HUES48 (cell line): Measurements from ENCODE around the gene OPRM1.

Source experiments
- H3K27ac ChIP-seq: one replicate; pipeline ENCODE4 v1.7.0; 2013; ENCODE audit warnings: low read depth, low read length, inconsistent platforms
- H3K27me3 ChIP-seq: 2 replicates; pipeline ENCODE4 v1.6.1; 2013; ENCODE audit warnings: mild to moderate bottlenecking, low read length; ENCODE audit not compliant: control insufficient read depth, insufficient read depth
- H3K36me3 ChIP-seq: 2 replicates; pipeline ENCODE4 v1.6.1; 2013; ENCODE audit warnings: low read length; ENCODE audit not compliant: control insufficient read depth, insufficient read depth
- H3K4me1 ChIP-seq: 2 replicates; pipeline ENCODE4 v1.6.1; 2013; ENCODE audit warnings: mild to moderate bottlenecking, low read length; ENCODE audit not compliant: control insufficient read depth, insufficient read depth
- H3K4me3 ChIP-seq: 2 replicates; pipeline ENCODE4 v1.5.1; 2013; ENCODE audit warnings: mild to moderate bottlenecking, low read depth, low read length
- H3K9ac ChIP-seq: 2 replicates; pipeline ENCODE4 v1.6.1; 2013; ENCODE audit warnings: mild to moderate bottlenecking, low read depth, low read length, moderate library complexity
- H3K9me3 ChIP-seq: 2 replicates; pipeline ENCODE4 v1.6.1; 2013; ENCODE audit warnings: low read length; ENCODE audit not compliant: control insufficient read depth, insufficient read depth

OPRM1 gene

GRCh38 chr6:154140743-154141142, 101.7 kb downstream of the OPRM1 start:
- no peaks in the 10 kb centered on the region for H3K36me3 ChIP-seq
- no peak overlapping the region for H3K9ac ChIP-seq
- H3K27ac ChIP-seq = no peak overlapping the region
- H3K4me3 ChIP-seq = no peak overlapping the region
- peaks cover 5% of the 10 kb centered on the region; the same call in 1 of the 2 replicates for H3K4me1 ChIP-seq
- H3K27me3 ChIP-seq = no peaks in the 10 kb centered on the region
- H3K9me3 ChIP-seq = no peaks in the 10 kb centered on the region

GRCh38 chr6:154143753-154144152, 104.7 kb downstream of the OPRM1 start:
- no peaks in the 10 kb centered on the region for H3K36me3 ChIP-seq
- no peak overlapping the region for H3K27ac ChIP-seq
- no peak overlapping the region for H3K9ac ChIP-seq
- no peaks in the 10 kb centered on the region for H3K27me3 ChIP-seq
- H3K4me3 ChIP-seq = no peak overlapping the region
- H3K9me3 ChIP-seq = no peaks in the 10 kb centered on the region
- H3K4me1 ChIP-seq = peaks cover 5% of the 10 kb centered on the region; the same call in 1 of the 2 replicates

- no peak overlapping the region for H3K27ac ChIP-seq
- peaks cover 10% of the 10 kb centered on the region for H3K9me3 ChIP-seq
- H3K4me1 ChIP-seq = peaks cover 3% of the 10 kb centered on the region
- no peak overlapping the region for H3K4me3 ChIP-seq
- no peak overlapping the region for H3K9ac ChIP-seq
- no peaks in the 10 kb centered on the region for H3K36me3 ChIP-seq
- no peaks in the 10 kb centered on the region for H3K27me3 ChIP-seq
Observed at GRCh38 chr6:154154389-154154967, 115.4 kb downstream of the OPRM1 start.

DNA sequence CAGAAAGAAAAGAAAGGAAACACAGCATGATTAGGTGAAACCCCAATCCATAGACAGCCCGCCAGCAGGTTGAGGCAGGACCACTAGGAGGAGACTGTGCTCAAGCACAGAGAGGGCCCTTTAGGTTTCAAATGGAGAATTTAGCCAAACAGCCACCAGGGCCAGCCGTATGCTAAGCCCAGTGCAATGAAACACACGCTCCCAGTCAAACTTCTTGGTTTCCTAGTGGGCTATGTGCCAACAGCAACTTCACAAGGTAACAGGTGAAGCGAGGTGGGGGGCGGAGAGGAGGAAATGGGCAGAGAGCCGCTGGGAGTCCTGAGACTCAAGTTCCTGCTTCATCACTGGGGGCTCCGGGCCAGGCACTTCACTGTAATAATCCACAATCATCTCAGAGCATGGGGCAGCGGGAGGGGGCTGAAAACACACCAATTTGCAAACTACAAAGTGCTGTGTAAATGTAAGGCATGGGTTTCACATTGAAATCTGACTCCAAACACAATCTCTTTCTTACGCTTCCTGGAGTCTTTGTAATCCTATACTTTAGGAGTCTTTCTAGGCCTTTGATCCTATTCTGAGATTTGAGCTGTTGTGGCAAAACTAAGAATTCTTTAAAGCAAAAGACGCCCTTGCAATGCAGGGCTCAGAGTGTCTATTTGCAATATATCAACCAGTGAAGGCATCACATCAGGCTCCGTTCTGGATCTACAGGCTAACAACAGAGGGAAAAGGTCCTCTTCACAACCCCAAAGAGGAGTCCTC, 117.3 kb downstream of the OPRM1 start:
- H3K27ac ChIP-seq = no peak overlapping the region
- peaks cover 10% of the 10 kb centered on the region for H3K9me3 ChIP-seq
- peaks cover 3% of the 10 kb centered on the region for H3K4me1 ChIP-seq
- H3K36me3 ChIP-seq = no peaks in the 10 kb centered on the region
- no peaks in the 10 kb centered on the region for H3K27me3 ChIP-seq
- no peak overlapping the region for H3K4me3 ChIP-seq
- H3K9ac ChIP-seq = no peak overlapping the region

DNA sequence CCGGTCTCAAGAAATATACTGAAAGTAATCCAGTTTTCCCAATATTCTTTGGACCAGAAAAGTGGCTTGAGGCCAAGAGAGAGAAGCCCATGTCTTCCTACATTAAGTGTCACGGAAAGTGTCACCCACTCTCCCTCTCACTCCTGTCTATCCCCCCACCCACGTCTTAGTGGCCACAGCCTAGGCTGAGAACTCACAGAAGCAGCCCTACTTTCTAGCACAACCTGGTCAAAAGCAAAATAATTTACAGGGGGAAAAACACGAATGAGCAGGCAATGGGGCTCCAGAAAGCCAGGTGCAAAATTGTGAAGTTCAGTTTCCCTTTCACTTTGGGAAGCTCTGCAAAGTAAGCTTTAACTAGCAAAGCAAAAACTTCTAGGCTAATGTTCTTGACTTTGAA, 118.0 kb downstream of the OPRM1 start:
- H3K9ac ChIP-seq = no peak overlapping the region
- H3K27ac ChIP-seq = no peak overlapping the region
- H3K4me3 ChIP-seq = no peak overlapping the region
- H3K27me3 ChIP-seq = no peaks in the 10 kb centered on the region
- H3K36me3 ChIP-seq = no peaks in the 10 kb centered on the region
- peaks cover 3% of the 10 kb centered on the region for H3K4me1 ChIP-seq
- peaks cover 10% of the 10 kb centered on the region for H3K9me3 ChIP-seq

DNA sequence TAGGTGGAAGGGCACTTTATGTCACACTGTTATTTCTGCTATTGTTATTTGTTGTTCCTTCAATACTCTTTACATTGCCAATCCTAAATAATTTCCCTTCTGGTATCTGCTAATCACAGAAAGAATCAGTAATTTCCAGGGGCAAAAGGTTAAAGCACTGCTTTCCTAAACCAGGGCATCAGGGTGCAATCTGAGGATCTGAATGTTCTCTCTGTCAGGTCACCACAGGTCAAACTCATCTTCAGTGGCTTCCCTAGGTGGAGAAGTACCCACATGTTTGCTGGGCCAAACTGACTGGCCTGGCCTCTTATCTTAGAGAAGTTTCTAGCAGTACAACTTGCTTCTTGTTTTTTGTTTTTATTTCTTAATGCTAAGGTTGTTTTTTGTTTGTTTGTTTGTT, 118.7 kb downstream of the OPRM1 start:
- no peak overlapping the region for H3K27ac ChIP-seq
- no peaks in the 10 kb centered on the region for H3K27me3 ChIP-seq
- H3K4me3 ChIP-seq = no peak overlapping the region
- H3K9me3 ChIP-seq = peaks cover 10% of the 10 kb centered on the region
- no peaks in the 10 kb centered on the region for H3K36me3 ChIP-seq
- H3K9ac ChIP-seq = no peak overlapping the region
- peaks cover 3% of the 10 kb centered on the region for H3K4me1 ChIP-seq

DNA sequence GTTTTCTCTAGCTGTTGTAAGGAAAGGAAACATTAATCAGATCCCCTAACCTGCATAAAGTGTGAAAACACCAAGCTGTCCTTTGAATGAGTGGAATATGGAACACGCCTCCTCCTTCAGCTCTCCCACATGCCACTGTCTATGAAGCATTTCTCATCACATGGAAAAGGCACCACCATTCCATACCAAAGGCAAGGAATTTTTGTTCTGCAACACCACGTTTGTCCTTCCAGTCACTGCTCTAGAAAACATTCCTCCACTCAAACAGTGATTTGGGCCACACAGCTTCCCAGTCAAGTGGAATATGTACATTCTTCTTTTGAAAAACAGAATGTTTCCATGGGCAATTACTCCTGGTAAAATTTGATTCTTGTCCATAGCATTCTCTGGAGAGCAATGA, 120.1 kb downstream of the OPRM1 start:
- H3K9ac ChIP-seq = no peak overlapping the region
- H3K4me1 ChIP-seq = peaks cover 3% of the 10 kb centered on the region
- H3K4me3 ChIP-seq = no peak overlapping the region
- no peak overlapping the region for H3K27ac ChIP-seq
- no peaks in the 10 kb centered on the region for H3K36me3 ChIP-seq
- H3K9me3 ChIP-seq = peaks cover 10% of the 10 kb centered on the region
- no peaks in the 10 kb centered on the region for H3K27me3 ChIP-seq

DNA sequence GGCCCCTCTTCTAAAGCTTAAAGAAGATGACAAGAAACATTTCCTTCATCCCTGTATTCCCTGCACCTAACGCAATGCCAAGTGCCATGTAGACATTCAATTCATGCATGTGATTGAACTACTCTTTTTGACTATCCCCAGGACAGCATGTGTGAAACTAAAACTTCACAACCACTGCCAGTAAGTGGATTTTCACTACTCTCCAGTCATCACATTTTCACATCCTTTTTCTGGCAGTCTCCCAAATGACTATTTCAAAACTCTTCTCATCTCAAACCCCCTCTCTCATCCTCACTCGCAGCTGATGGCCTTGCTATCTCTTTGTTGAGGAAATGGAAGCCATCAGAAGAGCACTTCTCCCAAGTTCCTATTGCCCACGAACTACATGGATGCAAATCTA, 122.6 kb downstream of the OPRM1 start:
- Histone ChIP-seq H3K27ac (no peak overlapping the region), H3K9ac (no peak overlapping the region), H3K4me1 (no peaks in the 10 kb centered on the region; the same call in 1 of the 2 replicates), H3K36me3 (no peaks in the 10 kb centered on the region), H3K4me3 (no peak overlapping the region), H3K9me3 (no peaks in the 10 kb centered on the region), H3K27me3 (no peaks in the 10 kb centered on the region)

DNA sequence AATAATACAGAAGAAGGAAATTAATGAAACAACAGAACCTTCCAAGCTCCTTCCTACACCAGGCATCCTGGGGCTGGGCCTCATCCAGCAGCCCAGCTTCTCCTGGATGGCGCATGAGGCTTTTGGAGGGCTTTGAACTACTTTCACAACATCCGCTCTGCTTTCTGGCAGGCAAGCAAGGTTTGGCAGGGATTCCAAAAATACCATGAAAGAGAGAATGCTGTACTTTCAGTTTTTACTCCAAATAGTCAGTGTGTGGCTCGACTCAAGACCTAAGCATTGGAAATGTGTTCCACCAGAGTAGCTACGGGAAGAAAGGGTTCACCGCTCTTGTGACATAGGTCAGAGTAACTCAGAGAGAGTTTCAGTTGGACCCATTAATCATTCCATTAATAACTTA, 125.4 kb downstream of the OPRM1 start:
- no peak overlapping the region for H3K4me3 ChIP-seq
- H3K9me3 ChIP-seq = no peaks in the 10 kb centered on the region

GRCh38 chr6:154165478-154165877, 126.4 kb downstream of the OPRM1 start:
- no peak overlapping the region for H3K4me3 ChIP-seq
- no peaks in the 10 kb centered on the region for H3K27me3 ChIP-seq
- H3K9ac ChIP-seq = no peak overlapping the region
- no peaks in the 10 kb centered on the region for H3K4me1 ChIP-seq
- no peaks in the 10 kb centered on the region for H3K9me3 ChIP-seq
- no peak overlapping the region for H3K27ac ChIP-seq
- H3K36me3 ChIP-seq = no peaks in the 10 kb centered on the region

More for the DNA sequence above, 125.4 kb downstream of the OPRM1 start:
- Histone ChIP-seq H3K4me1 (no peaks in the 10 kb centered on the region), H3K27ac (no peak overlapping the region), H3K9ac (no peak overlapping the region), H3K27me3 (no peaks in the 10 kb centered on the region), H3K36me3 (no peaks in the 10 kb centered on the region)

DNA sequence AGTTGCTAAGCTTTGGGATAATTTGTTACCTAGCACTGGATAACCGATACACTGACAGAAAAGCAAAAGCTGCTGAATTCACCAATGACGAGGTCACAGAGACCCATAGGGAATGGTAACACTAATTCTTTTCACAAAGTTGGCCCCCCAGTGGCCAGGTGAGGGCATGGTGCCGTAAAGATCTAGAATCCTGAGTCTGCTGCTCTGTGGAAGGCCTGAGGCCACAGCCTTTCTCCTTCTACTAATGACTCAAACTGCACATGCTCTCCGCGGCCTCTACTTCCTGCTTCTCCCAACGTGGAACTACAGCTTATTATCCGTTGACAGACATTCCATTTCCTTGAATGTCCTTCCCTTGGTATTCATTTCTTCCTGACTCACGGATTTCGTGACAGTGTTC, 127.1 kb downstream of the OPRM1 start:
- H3K9me3 ChIP-seq = no peaks in the 10 kb centered on the region

More for the DNA sequence above, 127.1 kb downstream of the OPRM1 start:
- no peaks in the 10 kb centered on the region for H3K27me3 ChIP-seq
- H3K4me1 ChIP-seq = no peaks in the 10 kb centered on the region
- H3K36me3 ChIP-seq = no peaks in the 10 kb centered on the region
- H3K27ac ChIP-seq = no peak overlapping the region
- no peak overlapping the region for H3K4me3 ChIP-seq
- H3K9ac ChIP-seq = no peak overlapping the region
